GM20431 (cell line): ENCODE results near the gene CAPN9.

ENCODE experiments used
- in situ Hi-C: fragments of 300-500 bp; cut with MseI, MboI; formaldehyde crosslinking; loops from one replicate; pipeline ENCODE4 v1.15.0; 2020; ENCODE audit warnings: low sequenced_read_pairs; ENCODE audit not compliant: unreplicated experiment

The CAPN9 gene

GRCh38 chr1:230818367-230818766, 71.2 kb downstream of the CAPN9 start:
- in situ Hi-C loops = no loop called here

- in situ Hi-C loops = no loop called here
These were observed 71.7 kb downstream of the CAPN9 start for GRCh38 chr1:230818901-230819300.

GRCh38 chr1:230819976-230820375, 72.8 kb downstream of the CAPN9 start:
- in situ Hi-C loops = no loop called here

- in situ Hi-C loops = no loop called here
These were observed 73.4 kb downstream of the CAPN9 start for GRCh38 chr1:230820568-230820967.

- in situ Hi-C loops = no loop called here
These were observed 74.2 kb downstream of the CAPN9 start for GRCh38 chr1:230821346-230821745.

- in situ Hi-C loops = no loop called here
These were observed 74.9 kb downstream of the CAPN9 start for GRCh38 chr1:230822092-230822581.

- in situ Hi-C loops = no loop called here
These were observed 76.2 kb downstream of the CAPN9 start for GRCh38 chr1:230823426-230823825.

- in situ Hi-C loops = no loop called here
These were observed 76.8 kb downstream of the CAPN9 start for GRCh38 chr1:230823931-230824381.

GRCh38 chr1:230824551-230824918, 77.3 kb downstream of the CAPN9 start:
- in situ Hi-C loops = no loop called here

GRCh38 chr1:230824919-230825721, 77.9 kb downstream of the CAPN9 start:
- in situ Hi-C loops = no loop called here

- in situ Hi-C loops = no loop called here
These were observed 78.6 kb downstream of the CAPN9 start for GRCh38 chr1:230825761-230826160.

GRCh38 chr1:230826166-230826875, 79.1 kb downstream of the CAPN9 start:
- in situ Hi-C loops = no loop called here

GRCh38 chr1:230827081-230827681, 80.0 kb downstream of the CAPN9 start:
- in situ Hi-C loops = no loop called here

GRCh38 chr1:230827801-230828200, 80.6 kb downstream of the CAPN9 start:
- in situ Hi-C loops = no loop called here

GRCh38 chr1:230828421-230828820, 81.2 kb downstream of the CAPN9 start:
- in situ Hi-C loops = no loop called here

GRCh38 chr1:230831771-230832170, 84.6 kb downstream of the CAPN9 start:
- in situ Hi-C loops = no loop called here

GRCh38 chr1:230832476-230832875, 85.3 kb downstream of the CAPN9 start:
- in situ Hi-C loops = no loop called here

- in situ Hi-C loops = no loop called here
These were observed 86.3 kb downstream of the CAPN9 start for GRCh38 chr1:230833511-230833910.

GRCh38 chr1:230834292-230834691, 87.1 kb downstream of the CAPN9 start:
- in situ Hi-C loops = no loop called here

GRCh38 chr1:230836347-230836746, 89.2 kb downstream of the CAPN9 start:
- in situ Hi-C loops = no loop called here

- in situ Hi-C loops = no loop called here
These were observed 89.6 kb downstream of the CAPN9 start for GRCh38 chr1:230836793-230837192.
